ENCODE measurements around the gene FKBP15.

Gene FKBP15

DNA sequence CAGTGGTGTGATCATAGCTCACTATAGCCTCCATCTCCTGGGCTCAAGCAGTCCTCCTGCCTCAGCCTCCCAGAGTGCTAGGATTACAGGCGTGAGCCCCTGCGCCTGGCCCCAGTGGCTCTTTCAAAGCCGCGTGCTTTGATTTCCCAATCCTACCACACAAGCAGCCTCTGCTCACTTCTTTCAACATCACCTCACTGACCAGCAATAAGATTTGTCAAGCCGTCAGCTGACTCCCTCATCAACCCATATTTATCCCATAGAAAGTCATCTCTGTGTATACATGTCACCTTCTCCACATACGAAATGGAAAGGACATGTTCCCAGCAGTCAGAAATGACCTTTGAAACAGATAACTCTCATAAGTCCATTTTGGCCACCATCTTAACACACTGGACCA, 44.3 kb downstream of the FKBP15 start:
- H3K9ac ChIP-seq, result no peak overlapping the region
- H3K4me3 ChIP-seq (IDR thresholded peaks at IDR 0.05; ENCODE audit: insufficient read depth, low read depth, low read length), result no peak overlapping the region
- no peak overlapping the region for H3K4me2 ChIP-seq
- H4K20me1 ChIP-seq (ENCODE audit: insufficient read depth), result no peaks in the 10 kb centered on the region
- peaks cover 4% of the 10 kb centered on the region for H3K4me1 ChIP-seq (ENCODE audit: low read depth, poor library complexity, severe bottlenecking)
- H3K27me3 ChIP-seq (ENCODE audit: insufficient read depth, low read depth), result no peaks in the 10 kb centered on the region
- TF ChIP-seq, protein P1, sequence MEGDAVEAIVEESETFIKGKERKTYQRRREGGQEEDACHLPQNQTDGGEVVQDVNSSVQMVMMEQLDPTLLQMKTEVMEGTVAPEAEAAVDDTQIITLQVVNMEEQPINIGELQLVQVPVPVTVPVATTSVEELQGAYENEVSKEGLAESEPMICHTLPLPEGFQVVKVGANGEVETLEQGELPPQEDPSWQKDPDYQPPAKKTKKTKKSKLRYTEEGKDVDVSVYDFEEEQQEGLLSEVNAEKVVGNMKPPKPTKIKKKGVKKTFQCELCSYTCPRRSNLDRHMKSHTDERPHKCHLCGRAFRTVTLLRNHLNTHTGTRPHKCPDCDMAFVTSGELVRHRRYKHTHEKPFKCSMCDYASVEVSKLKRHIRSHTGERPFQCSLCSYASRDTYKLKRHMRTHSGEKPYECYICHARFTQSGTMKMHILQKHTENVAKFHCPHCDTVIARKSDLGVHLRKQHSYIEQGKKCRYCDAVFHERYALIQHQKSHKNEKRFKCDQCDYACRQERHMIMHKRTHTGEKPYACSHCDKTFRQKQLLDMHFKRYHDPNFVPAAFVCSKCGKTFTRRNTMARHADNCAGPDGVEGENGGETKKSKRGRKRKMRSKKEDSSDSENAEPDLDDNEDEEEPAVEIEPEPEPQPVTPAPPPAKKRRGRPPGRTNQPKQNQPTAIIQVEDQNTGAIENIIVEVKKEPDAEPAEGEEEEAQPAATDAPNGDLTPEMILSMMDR (conservative IDR thresholded peaks at IDR 0.05; ENCODE audit: low read depth, low read length), result no peak
- H2AFZ ChIP-seq (ENCODE audit: low read depth), result no peak overlapping the region
- H3K36me3 ChIP-seq (ENCODE audit: insufficient read depth), result no peaks in the 10 kb centered on the region; the same call in 1 of the 2 replicates
- H3K79me2 ChIP-seq (ENCODE audit: insufficient read depth, low read depth), result no peaks in the 10 kb centered on the region
- H3K27ac ChIP-seq, result no peak overlapping the region

DNA sequence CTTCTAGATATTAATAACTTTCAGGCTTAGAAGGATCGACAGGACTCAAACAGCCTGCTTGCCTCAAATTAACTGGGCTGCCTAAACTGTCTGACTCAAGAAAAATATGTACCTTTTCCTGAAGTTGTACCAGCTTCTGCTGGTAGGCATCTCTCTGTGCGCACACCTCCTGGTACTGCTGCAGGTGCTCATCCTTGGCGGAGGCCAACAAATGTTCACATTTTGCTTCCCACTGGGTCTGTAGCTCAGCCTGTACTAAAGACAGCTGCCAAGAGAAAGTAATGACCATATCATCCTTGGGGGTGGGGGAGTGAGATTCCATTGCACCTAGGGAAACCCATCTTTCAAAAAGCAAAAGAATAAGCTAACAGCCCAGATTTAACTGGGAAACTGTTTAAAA, 47.7 kb downstream of the FKBP15 start:
- no peaks in the 10 kb centered on the region for H4K20me1 ChIP-seq (ENCODE audit: insufficient read depth)
- no peaks in the 10 kb centered on the region for H3K4me1 ChIP-seq (ENCODE audit: low read depth, poor library complexity, severe bottlenecking)
- no peak overlapping the region for H3K4me3 ChIP-seq (IDR thresholded peaks at IDR 0.05; ENCODE audit: insufficient read depth, low read depth, low read length)
- no peaks in the 10 kb centered on the region for H3K27me3 ChIP-seq (ENCODE audit: insufficient read depth, low read depth)
- no peak overlapping the region for H3K27ac ChIP-seq
- H3K9ac ChIP-seq, result no peak overlapping the region
- H3K4me2 ChIP-seq, result no peak overlapping the region
- no peak overlapping the region for H2AFZ ChIP-seq (ENCODE audit: low read depth)
- no peaks in the 10 kb centered on the region for H3K79me2 ChIP-seq (ENCODE audit: insufficient read depth, low read depth)
- TF ChIP-seq, protein P1 (conservative IDR thresholded peaks at IDR 0.05; ENCODE audit: low read depth, low read length), result no peak
- peaks cover 13% of the 10 kb centered on the region for H3K36me3 ChIP-seq (ENCODE audit: insufficient read depth)

DNA sequence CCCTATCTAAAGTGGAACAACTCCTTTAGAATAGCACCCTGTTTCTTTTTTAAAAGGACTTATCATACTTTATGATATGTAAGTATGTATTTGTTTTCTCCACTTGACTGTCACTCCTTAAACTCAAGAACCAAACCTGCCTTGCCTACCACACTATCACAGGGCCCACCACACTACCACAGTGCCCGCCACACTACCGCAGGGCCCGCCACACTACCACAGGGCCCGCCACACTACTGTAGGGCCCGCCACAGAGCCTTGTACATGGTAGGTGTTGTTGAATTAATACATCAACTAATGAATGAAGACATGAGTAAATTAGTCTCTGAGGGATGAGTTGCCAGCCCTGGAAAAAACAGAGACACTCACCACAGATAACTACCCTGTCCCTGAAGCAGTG, 52.3 kb downstream of the FKBP15 start:
- Histone ChIP-seq H3K4me1 (ENCODE audit: low read depth, poor library complexity, severe bottlenecking) (no peaks in the 10 kb centered on the region), H3K9ac (no peak overlapping the region), H3K79me2 (ENCODE audit: insufficient read depth, low read depth) (no peaks in the 10 kb centered on the region), H3K4me3 (IDR thresholded peaks at IDR 0.05; ENCODE audit: insufficient read depth, low read depth, low read length) (no peak overlapping the region), H3K27me3 (ENCODE audit: insufficient read depth, low read depth) (no peaks in the 10 kb centered on the region), H2AFZ (ENCODE audit: low read depth) (no peak overlapping the region), H4K20me1 (ENCODE audit: insufficient read depth) (no peaks in the 10 kb centered on the region), H3K36me3 (ENCODE audit: insufficient read depth) (peaks cover 13% of the 10 kb centered on the region), H3K4me2 (no peak overlapping the region), H3K27ac (no peak overlapping the region)
- TF ChIP-seq, protein P1 (conservative IDR thresholded peaks at IDR 0.05; ENCODE audit: low read depth, low read length), result no peak

DNA sequence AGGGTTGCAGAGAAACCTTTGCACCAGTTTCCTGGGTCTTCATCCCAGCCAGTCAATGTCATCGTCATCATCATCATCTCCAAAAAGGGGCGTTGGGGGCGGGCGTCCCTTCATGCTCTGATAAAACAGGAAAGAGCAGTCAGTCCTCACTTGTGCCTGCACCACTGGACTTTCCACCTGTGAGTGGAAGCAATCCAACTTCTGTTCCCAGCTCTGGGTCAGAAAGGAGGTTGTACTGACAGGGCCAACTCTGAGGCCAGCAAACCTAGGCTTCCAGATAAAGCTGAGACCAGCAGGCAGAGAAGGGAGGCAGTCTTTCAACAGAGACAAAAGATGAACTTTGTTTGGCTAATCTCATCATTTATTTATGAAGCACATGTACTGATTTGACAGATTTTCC, 55.0 kb downstream of the FKBP15 start:
- no peak overlapping the region for H3K27ac ChIP-seq
- TF ChIP-seq, protein P1 (conservative IDR thresholded peaks at IDR 0.05; ENCODE audit: low read depth, low read length), result no peak
- H3K4me2 ChIP-seq, result no peak overlapping the region
- H4K20me1 ChIP-seq (ENCODE audit: insufficient read depth), result no peaks in the 10 kb centered on the region
- no peak overlapping the region for H3K4me3 ChIP-seq (IDR thresholded peaks at IDR 0.05; ENCODE audit: insufficient read depth, low read depth, low read length)
- no peak overlapping the region for H3K9ac ChIP-seq
- no peaks in the 10 kb centered on the region for H3K79me2 ChIP-seq (ENCODE audit: insufficient read depth, low read depth)
- H3K36me3 ChIP-seq (ENCODE audit: insufficient read depth), result peaks cover 9% of the 10 kb centered on the region
- no peaks in the 10 kb centered on the region for H3K27me3 ChIP-seq (ENCODE audit: insufficient read depth, low read depth)
- H2AFZ ChIP-seq (ENCODE audit: low read depth), result no peak overlapping the region
- H3K4me1 ChIP-seq (ENCODE audit: low read depth, poor library complexity, severe bottlenecking), result no peaks in the 10 kb centered on the region
